Neural progenitor cell (in vitro differentiated cells): ENCODE results near the gene RAB23. TPM values are rescaled to one million over a fixed set of nuclear protein-coding genes. Genes with fewer than 3 reads are reported as not detected.

Source experiments
- DNase-seq: peaks from one replicate; pipeline ENCODE4 v3.0.0-alpha.2; 2016; ENCODE audit warnings: low spot score
- H2AFZ ChIP-seq: fragments of 200-600 bp; sonication (generic); replicated peaks from 2 replicates; pipeline ENCODE4 v1.6.1; 2016; ENCODE audit warnings: antibody characterized with exemption
- H3F3A ChIP-seq: fragments of 200-600 bp; sonication (generic); 2 replicates; pipeline ENCODE4 v1.6.1; 2016; ENCODE audit warnings: antibody characterized with exemption, low read depth
- H3K27ac ChIP-seq: fragments of 200-600 bp; sonication (generic); 2 replicates; pipeline ENCODE4 v1.5.1; 2016; ENCODE audit warnings: mild to moderate bottlenecking
- H3K27me3 ChIP-seq: fragments of 200-600 bp; sonication (generic); 2 replicates; pipeline ENCODE4 v1.6.1; 2016; ENCODE audit warnings: mild to moderate bottlenecking, moderate library complexity
- H3K36me3 ChIP-seq: fragments of 200-600 bp; sonication (generic); 2 replicates; pipeline ENCODE4 v1.5.1; 2016
- H3K4me1 ChIP-seq: fragments of 200-600 bp; sonication (generic); 2 replicates; pipeline ENCODE4 v1.6.1; 2016; ENCODE audit warnings: mixed run types
- H3K4me2 ChIP-seq: fragments of 200-600 bp; sonication (generic); 2 replicates; pipeline ENCODE4 v1.6.1; 2016
- H3K4me3 ChIP-seq: fragments of 200-600 bp; sonication (generic); 2 replicates; pipeline ENCODE4 v1.5.1; 2016
- H3K79me2 ChIP-seq: fragments of 200-600 bp; sonication (generic); 2 replicates; pipeline ENCODE4 v1.6.1; 2016; ENCODE audit warnings: low read depth
- H3K9ac ChIP-seq: fragments of 200-600 bp; sonication (generic); 2 replicates; pipeline ENCODE4 v1.6.1; 2016
- H3K9me3 ChIP-seq: fragments of 200-600 bp; sonication (generic); 2 replicates; pipeline ENCODE4 v1.5.1; 2016; ENCODE audit warnings: low read depth
- H4K20me1 ChIP-seq: fragments of 200-600 bp; sonication (generic); 2 replicates; pipeline ENCODE4 v1.6.1; 2016; ENCODE audit warnings: low read depth
- H3K27ac Mint-ChIP-seq: 3 replicates; pipeline ENCODE4 v1.8.0; 2021; ENCODE audit warnings: mixed read lengths
- H3K27me3 Mint-ChIP-seq: 2 replicates; pipeline ENCODE4 v1.8.0; 2022; ENCODE audit warnings: low read depth, mild to moderate bottlenecking, inconsistent platforms, moderate library complexity, mixed read lengths; ENCODE audit not compliant: insufficient read depth
- H3K36me3 Mint-ChIP-seq: 3 replicates; pipeline ENCODE4 v1.8.0; 2021; ENCODE audit warnings: mixed read lengths
- H3K4me1 Mint-ChIP-seq: 3 replicates; pipeline ENCODE4 v1.8.0; 2021; ENCODE audit warnings: mixed read lengths
- H3K4me3 Mint-ChIP-seq: 3 replicates; pipeline ENCODE4 v1.8.0; 2021; ENCODE audit warnings: mild to moderate bottlenecking, moderate library complexity, mixed read lengths
- H3K9me3 Mint-ChIP-seq: 3 replicates; pipeline ENCODE4 v1.8.0; 2020; ENCODE audit warnings: mixed read lengths
- EZH2 ChIP-seq: fragments of 200-600 bp; sonication (generic); IDR thresholded peaks from 2 replicates; pipeline ENCODE4 v1.6.1; 2017; ENCODE audit warnings: antibody characterized with exemption, mild to moderate bottlenecking, moderate library complexity
- EZH2phosphoT487 ChIP-seq: fragments of 200-600 bp; sonication (generic); IDR thresholded peaks from 2 replicates; pipeline ENCODE4 v1.6.1; 2017; ENCODE audit warnings: antibody characterized with exemption
- total RNA-seq: library from RNA; depleted of rRNA; stranded (reverse); fragments of >200 nt; gene quantifications from 2 replicates; pipeline ENCODE4 v1.2.3, GENCODE V29; 2015; ENCODE audit warnings: low replicate concordance
- TF ChIP-seq, protein P1 (sequence below): fragments of 200-600 bp; sonication (generic); IDR thresholded peaks from 2 replicates; pipeline ENCODE4 v1.5.1; 2017; ENCODE audit warnings: antibody characterized with exemption, mild to moderate bottlenecking

The RAB23 gene
- total RNA-seq, 1 donor from 2014 or later: 43.7 TPM

DNA sequence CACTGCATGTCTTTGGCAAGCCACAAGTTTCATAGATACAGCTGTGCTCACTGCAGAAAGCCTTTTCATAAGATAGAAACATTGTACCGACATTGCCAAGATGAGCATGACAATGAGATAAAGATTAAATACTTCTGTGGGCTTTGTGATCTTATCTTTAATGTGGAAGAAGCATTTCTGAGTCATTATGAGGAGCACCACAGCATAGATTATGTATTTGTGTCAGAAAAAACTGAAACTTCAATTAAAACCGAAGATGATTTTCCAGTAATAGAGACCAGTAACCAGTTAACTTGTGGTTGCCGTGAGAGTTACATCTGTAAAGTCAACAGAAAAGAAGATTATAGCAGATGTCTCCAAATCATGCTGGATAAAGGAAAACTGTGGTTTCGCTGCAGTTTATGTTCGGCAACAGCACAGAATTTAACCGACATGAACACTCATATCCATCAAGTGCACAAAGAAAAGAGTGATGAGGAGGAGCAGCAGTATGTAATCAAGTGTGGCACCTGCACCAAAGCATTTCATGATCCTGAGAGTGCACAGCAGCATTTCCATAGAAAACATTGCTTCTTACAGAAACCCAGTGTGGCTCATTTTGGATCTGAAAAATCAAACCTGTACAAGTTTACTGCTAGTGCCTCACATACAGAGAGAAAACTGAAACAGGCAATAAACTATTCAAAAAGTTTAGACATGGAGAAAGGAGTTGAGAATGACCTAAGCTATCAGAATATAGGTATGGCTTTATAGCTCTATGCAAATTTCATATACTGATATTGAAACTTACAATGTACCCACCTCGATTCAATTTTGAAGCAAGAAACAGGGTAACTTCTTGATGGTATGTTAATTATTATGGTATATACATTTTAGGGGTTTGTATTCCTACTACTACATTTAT lies 73.9 kb downstream of the RAB23 start:
- H3K36me3 Mint-ChIP-seq: peaks cover 36% of the 10 kb centered on the region
- Histone ChIP-seq H3K9me3 (no peaks in the 10 kb centered on the region), H4K20me1 (no peaks in the 10 kb centered on the region), H3K9ac (no peak overlapping the region), H3K36me3 (peaks cover 24% of the 10 kb centered on the region), H3K27ac (no peak overlapping the region), H3K4me3 (no peak overlapping the region), H2AFZ (no peak overlapping the region), H3K4me2 (no peak overlapping the region), H3F3A (no peaks in the 10 kb centered on the region), H3K4me1 (no peaks in the 10 kb centered on the region), H3K79me2 (no peaks in the 10 kb centered on the region), H3K27me3 (no peaks in the 10 kb centered on the region)
- no peak overlapping the region for H3K4me3 Mint-ChIP-seq
- H3K9me3 Mint-ChIP-seq: no peaks in the 10 kb centered on the region
- H3K4me1 Mint-ChIP-seq: no peaks in the 10 kb centered on the region
- no peak overlapping the region for H3K27ac Mint-ChIP-seq
- no peak for DNase-seq
- no peaks in the 10 kb centered on the region for H3K27me3 Mint-ChIP-seq
- TF ChIP-seq, protein P1, sequence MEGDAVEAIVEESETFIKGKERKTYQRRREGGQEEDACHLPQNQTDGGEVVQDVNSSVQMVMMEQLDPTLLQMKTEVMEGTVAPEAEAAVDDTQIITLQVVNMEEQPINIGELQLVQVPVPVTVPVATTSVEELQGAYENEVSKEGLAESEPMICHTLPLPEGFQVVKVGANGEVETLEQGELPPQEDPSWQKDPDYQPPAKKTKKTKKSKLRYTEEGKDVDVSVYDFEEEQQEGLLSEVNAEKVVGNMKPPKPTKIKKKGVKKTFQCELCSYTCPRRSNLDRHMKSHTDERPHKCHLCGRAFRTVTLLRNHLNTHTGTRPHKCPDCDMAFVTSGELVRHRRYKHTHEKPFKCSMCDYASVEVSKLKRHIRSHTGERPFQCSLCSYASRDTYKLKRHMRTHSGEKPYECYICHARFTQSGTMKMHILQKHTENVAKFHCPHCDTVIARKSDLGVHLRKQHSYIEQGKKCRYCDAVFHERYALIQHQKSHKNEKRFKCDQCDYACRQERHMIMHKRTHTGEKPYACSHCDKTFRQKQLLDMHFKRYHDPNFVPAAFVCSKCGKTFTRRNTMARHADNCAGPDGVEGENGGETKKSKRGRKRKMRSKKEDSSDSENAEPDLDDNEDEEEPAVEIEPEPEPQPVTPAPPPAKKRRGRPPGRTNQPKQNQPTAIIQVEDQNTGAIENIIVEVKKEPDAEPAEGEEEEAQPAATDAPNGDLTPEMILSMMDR: no peak
- TF ChIP-seq EZH2phosphoT487 (no peak), EZH2 (no peak)

DNA sequence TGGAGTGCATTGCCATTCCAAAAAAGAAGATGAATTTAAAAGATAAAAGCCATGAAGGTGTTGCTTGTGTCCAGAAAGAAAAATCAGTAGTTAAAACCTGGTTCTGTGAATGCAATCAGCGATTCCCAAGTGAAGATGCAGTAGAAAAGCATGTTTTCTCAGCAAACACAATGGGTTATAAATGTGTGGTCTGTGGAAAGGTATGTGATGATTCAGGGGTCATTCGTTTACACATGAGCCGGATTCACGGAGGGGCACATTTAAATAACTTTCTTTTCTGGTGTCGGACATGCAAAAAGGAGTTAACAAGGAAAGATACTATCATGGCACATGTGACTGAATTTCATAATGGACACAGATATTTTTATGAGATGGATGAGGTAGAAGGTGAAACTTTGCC lies 74.7 kb downstream of the RAB23 start:
- Histone ChIP-seq H4K20me1 (no peaks in the 10 kb centered on the region), H3K27ac (no peak overlapping the region), H3K4me2 (no peak overlapping the region), H3K4me3 (no peak overlapping the region), H3K9me3 (no peaks in the 10 kb centered on the region), H3K4me1 (no peaks in the 10 kb centered on the region), H3K9ac (no peak overlapping the region), H3F3A (no peaks in the 10 kb centered on the region), H2AFZ (no peak overlapping the region), H3K79me2 (no peaks in the 10 kb centered on the region), H3K36me3 (peaks cover 30% of the 10 kb centered on the region), H3K27me3 (no peaks in the 10 kb centered on the region)
- H3K9me3 Mint-ChIP-seq: no peaks in the 10 kb centered on the region
- H3K27ac Mint-ChIP-seq: no peak overlapping the region
- H3K4me3 Mint-ChIP-seq: no peak overlapping the region
- H3K4me1 Mint-ChIP-seq: no peaks in the 10 kb centered on the region
- TF ChIP-seq, protein P1: no peak
- TF ChIP-seq EZH2 (no peak), EZH2phosphoT487 (no peak)
- DNase-seq: no peak
- H3K36me3 Mint-ChIP-seq: peaks cover 38% of the 10 kb centered on the region
- H3K27me3 Mint-ChIP-seq: no peaks in the 10 kb centered on the region

DNA sequence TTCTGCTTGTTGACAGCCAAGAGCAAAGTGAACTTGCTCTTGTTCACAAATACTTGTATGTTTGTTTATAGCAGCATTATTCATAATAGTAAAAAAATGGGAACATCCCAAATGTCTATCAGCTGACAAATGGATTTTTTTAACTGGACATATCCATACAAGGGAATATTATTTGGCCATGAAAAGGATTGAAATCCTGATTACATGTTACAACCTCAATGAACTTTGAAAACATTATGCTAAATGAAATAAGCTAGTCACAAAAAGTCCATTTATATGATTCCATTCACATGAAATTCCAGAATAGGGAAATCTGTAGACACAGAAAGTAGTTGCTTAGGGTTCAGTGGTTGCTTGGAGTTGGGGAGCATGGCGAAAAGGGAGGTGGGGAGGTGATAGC lies 78.4 kb downstream of the RAB23 start:
- no peak overlapping the region for H2AFZ ChIP-seq
- no peak overlapping the region for H3K27ac ChIP-seq
- H3F3A ChIP-seq: no peaks in the 10 kb centered on the region
- no peaks in the 10 kb centered on the region for H4K20me1 ChIP-seq
- Mint-ChIP-seq H3K4me3 (no peak overlapping the region), H3K9me3 (no peaks in the 10 kb centered on the region), H3K36me3 (peaks cover 30% of the 10 kb centered on the region), H3K27me3 (no peaks in the 10 kb centered on the region), H3K4me1 (no peaks in the 10 kb centered on the region), H3K27ac (no peak overlapping the region)
- H3K36me3 ChIP-seq: peaks cover 24% of the 10 kb centered on the region
- no peak overlapping the region for H3K4me3 ChIP-seq
- no peaks in the 10 kb centered on the region for H3K27me3 ChIP-seq
- H3K79me2 ChIP-seq: no peaks in the 10 kb centered on the region
- no peaks in the 10 kb centered on the region for H3K4me1 ChIP-seq
- DNase-seq: no peak
- H3K9ac ChIP-seq: no peak overlapping the region
- no peaks in the 10 kb centered on the region for H3K9me3 ChIP-seq
- no peak for TF ChIP-seq EZH2phosphoT487
- TF ChIP-seq, protein P1: no peak
- TF ChIP-seq EZH2: no peak
- no peak overlapping the region for H3K4me2 ChIP-seq
